Activated naive CD8-positive, alpha-beta T cell treated with anti-CD3 and anti-CD28 coated beads for 36 hours (primary cell): ENCODE results near the gene CRISPLD2. TPM values are rescaled to one million over a fixed set of nuclear protein-coding genes. Genes with fewer than 3 reads are reported as not detected.

ENCODE experiments used
- DNase-seq: peaks from one replicate; pipeline ENCODE4 v3.0.0; 2021
- H3K27ac Mint-ChIP-seq: one replicate; pipeline ENCODE4 v1.8.0; 2022; ENCODE audit warnings: mild to moderate bottlenecking, moderate library complexity, mixed read lengths
- H3K27me3 Mint-ChIP-seq: one replicate; pipeline ENCODE4 v1.8.0; 2022; ENCODE audit warnings: mild to moderate bottlenecking, mixed read lengths
- H3K36me3 Mint-ChIP-seq: one replicate; pipeline ENCODE4 v1.8.0; 2021; ENCODE audit warnings: mild to moderate bottlenecking, mixed read lengths
- H3K4me1 Mint-ChIP-seq: one replicate; pipeline ENCODE4 v1.8.0; 2021; ENCODE audit warnings: mixed read lengths
- H3K4me3 Mint-ChIP-seq: one replicate; pipeline ENCODE4 v1.8.0; 2022; ENCODE audit warnings: mild to moderate bottlenecking, moderate library complexity, mixed read lengths
- H3K9me3 Mint-ChIP-seq: one replicate; pipeline ENCODE4 v1.8.0; 2022; ENCODE audit warnings: mixed read lengths
- total RNA-seq, 2 experiments: library from RNA; stranded (reverse); gene quantifications; one replicate each; pipeline ENCODE4 v1.2.3, GENCODE V29; 2021

Gene CRISPLD2
- total RNA-seq, 2 experiments from 2014 or later = not detected

DNA sequence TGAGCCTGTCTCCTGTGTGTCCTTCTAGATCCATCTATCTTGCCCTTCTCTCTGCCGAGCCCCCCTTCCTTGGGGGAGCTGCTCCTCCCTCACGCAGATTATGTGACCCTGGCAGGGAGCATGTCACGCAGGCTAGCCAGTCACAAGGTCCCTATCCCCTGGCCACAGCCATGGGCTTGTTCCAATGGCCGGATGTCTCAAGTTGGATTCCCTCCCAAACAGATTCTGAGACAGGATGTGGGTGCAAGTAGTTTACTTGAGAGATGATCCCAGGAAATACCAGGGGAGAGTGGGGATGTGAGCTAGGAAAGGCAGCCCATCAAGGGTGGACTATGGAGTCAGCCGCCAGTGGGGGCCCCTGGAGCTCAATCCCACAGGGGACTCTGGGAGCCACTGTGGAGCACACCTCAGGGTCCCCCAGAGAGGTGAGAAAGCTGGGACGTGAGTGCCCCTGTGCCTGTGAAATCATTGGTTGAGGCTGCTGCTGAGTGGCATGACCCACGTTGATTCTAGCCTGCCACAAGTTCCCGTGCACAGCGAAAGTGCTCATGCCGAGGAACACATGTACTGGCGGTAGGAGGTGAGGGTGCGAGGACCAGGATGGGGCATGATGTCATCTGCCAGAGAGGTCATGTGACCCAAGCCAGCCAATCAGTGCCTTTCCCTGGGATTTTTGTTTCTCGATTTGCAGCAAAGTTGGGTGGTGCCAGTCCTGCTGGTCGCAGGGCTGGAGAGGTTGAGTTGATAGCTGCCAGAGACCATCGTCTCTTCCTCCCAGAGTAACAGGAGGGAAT lies 6.4 kb upstream of the CRISPLD2 start:
- peak overlapping the region; percentile 62 for H3K27ac Mint-ChIP-seq
- no peaks in the 10 kb centered on the region for H3K27me3 Mint-ChIP-seq
- H3K9me3 Mint-ChIP-seq = no peaks in the 10 kb centered on the region
- DNase-seq = no peak
- peaks cover 14% of the 10 kb centered on the region for H3K4me1 Mint-ChIP-seq
- H3K36me3 Mint-ChIP-seq = no peaks in the 10 kb centered on the region
- no peak overlapping the region for H3K4me3 Mint-ChIP-seq

GRCh38 chr16:84815462-84815861 lies 4.3 kb upstream of the CRISPLD2 start:
- DNase-seq = no peak
- Mint-ChIP-seq H3K27ac (no peak overlapping the region), H3K27me3 (peaks cover 17% of the 10 kb centered on the region), H3K36me3 (no peaks in the 10 kb centered on the region), H3K9me3 (no peaks in the 10 kb centered on the region), H3K4me3 (no peak overlapping the region), H3K4me1 (peaks cover 18% of the 10 kb centered on the region)

- H3K9me3 Mint-ChIP-seq = no peaks in the 10 kb centered on the region
- H3K36me3 Mint-ChIP-seq = no peaks in the 10 kb centered on the region
- no peak overlapping the region for H3K27ac Mint-ChIP-seq
- no peak overlapping the region for H3K4me3 Mint-ChIP-seq
- DNase-seq = no peak
- H3K4me1 Mint-ChIP-seq = peaks cover 16% of the 10 kb centered on the region
- peaks cover 22% of the 10 kb centered on the region for H3K27me3 Mint-ChIP-seq
These were observed 3.8 kb upstream of the CRISPLD2 start for GRCh38 chr16:84816023-84816422.

DNA sequence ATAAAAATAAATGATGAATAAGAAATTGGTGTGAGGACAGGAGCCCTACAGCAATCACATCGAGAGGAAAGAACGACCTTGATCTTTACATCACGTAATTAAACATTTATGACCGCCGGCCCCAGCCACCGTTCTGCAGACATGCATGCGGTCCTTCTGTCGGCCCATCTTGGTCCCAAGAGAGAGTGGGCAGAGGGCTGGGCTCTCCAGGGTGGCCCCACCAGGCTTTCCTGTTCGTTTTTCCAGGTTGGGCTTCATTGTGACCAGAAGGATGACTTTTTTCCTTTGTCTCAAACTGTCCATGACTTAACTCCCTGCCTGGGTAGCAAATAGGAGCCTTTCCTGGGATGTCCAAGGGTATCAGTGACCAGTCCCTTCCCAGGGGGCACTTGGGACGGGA lies 3.3 kb upstream of the CRISPLD2 start:
- no peak for DNase-seq
- Mint-ChIP-seq H3K4me3 (no peak overlapping the region), H3K9me3 (no peaks in the 10 kb centered on the region), H3K27me3 (peaks cover 27% of the 10 kb centered on the region), H3K27ac (no peak overlapping the region), H3K4me1 (peaks cover 11% of the 10 kb centered on the region), H3K36me3 (no peaks in the 10 kb centered on the region)

GRCh38 chr16:84817206-84817605 lies 2.6 kb upstream of the CRISPLD2 start:
- no peak overlapping the region for H3K4me3 Mint-ChIP-seq
- DNase-seq = no peak
- no peaks in the 10 kb centered on the region for H3K9me3 Mint-ChIP-seq
- H3K27ac Mint-ChIP-seq = no peak overlapping the region
- peaks cover 34% of the 10 kb centered on the region for H3K27me3 Mint-ChIP-seq
- no peaks in the 10 kb centered on the region for H3K36me3 Mint-ChIP-seq
- peaks cover 9% of the 10 kb centered on the region for H3K4me1 Mint-ChIP-seq

DNA sequence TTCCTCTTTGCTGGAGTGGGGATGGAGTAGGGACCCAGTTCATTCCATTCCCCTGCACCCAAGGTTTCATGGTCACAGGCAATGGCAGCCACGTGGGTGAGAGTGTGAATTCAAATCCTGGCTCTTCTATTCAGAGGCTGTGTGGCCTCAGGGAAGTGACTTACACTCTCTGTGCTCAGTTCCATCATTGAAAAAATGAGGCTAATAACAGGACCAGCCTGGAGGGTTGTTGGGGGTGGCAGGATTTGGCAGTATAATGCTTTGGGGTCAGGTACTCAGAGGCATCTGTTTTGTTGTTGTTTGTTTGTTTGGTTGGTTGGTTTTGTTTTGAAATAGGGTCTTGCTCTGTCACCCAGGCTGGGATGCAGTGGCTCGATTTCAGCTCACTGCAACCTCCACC lies 2.2 kb upstream of the CRISPLD2 start:
- H3K27me3 Mint-ChIP-seq = peaks cover 38% of the 10 kb centered on the region
- DNase-seq = no peak
- H3K27ac Mint-ChIP-seq = no peak overlapping the region
- peaks cover 9% of the 10 kb centered on the region for H3K4me1 Mint-ChIP-seq
- no peaks in the 10 kb centered on the region for H3K9me3 Mint-ChIP-seq
- H3K4me3 Mint-ChIP-seq = no peak overlapping the region
- H3K36me3 Mint-ChIP-seq = no peaks in the 10 kb centered on the region

DNA sequence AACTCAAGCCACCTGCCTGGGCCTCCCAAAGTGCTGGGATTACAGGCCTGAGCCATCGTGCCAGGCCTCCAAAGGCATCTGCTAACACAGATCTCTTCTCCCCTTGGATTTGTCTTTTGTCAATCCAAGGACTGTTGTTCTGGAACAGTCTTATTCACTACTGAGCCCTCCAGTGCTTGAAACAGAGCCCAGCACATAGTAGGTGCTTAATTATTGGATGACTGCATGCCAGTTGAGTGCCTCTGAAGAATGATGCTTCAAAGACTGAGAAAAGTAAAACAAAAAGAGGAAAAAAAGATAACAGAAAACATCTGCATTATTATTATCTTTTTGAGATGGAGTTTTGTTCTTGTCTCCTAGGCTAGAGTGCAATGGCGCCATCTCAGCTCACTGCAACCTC lies 1.7 kb upstream of the CRISPLD2 start:
- no peaks in the 10 kb centered on the region for H3K9me3 Mint-ChIP-seq
- DNase-seq = no peak
- H3K27me3 Mint-ChIP-seq = peaks cover 42% of the 10 kb centered on the region
- H3K4me3 Mint-ChIP-seq = no peak overlapping the region
- H3K36me3 Mint-ChIP-seq = no peaks in the 10 kb centered on the region
- no peak overlapping the region for H3K27ac Mint-ChIP-seq
- peaks cover 9% of the 10 kb centered on the region for H3K4me1 Mint-ChIP-seq

DNA sequence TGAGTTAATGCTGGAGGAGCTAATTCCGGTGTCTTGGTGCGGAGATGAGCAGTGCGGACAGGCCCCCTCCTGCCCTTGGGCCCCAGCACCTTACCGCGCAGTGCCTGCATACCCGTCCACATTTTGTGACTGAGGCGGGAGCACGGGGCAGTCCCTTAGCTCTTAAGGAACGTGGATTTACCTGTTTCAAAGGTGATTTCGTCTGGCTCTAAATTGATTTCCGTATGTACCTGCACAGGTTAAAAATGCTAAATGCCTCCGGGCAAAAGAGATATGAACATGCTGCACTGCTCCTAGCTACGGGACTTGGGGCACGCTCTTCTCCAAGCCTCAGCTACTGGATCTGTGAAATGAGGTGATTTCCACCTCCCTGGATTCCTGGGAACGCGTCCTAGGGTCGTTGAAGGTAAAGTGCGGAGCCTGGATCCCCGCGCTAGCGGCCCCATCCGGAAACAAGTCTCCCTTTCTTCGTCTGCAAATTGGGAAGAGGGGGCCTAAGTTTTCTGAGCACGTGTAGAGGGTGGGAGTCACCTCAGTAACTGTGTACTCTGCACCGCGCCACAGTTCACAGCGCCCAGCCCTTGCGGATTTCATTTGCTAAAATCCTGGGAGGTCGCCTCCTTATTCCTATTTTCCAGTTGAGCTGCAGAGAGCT lies 669 bp upstream of the CRISPLD2 start:
- Mint-ChIP-seq H3K9me3 (no peaks in the 10 kb centered on the region), H3K27me3 (peaks cover 50% of the 10 kb centered on the region), H3K4me3 (no peak overlapping the region), H3K27ac (no peak overlapping the region), H3K36me3 (no peaks in the 10 kb centered on the region), H3K4me1 (peaks cover 9% of the 10 kb centered on the region)
- no peak for DNase-seq

DNA sequence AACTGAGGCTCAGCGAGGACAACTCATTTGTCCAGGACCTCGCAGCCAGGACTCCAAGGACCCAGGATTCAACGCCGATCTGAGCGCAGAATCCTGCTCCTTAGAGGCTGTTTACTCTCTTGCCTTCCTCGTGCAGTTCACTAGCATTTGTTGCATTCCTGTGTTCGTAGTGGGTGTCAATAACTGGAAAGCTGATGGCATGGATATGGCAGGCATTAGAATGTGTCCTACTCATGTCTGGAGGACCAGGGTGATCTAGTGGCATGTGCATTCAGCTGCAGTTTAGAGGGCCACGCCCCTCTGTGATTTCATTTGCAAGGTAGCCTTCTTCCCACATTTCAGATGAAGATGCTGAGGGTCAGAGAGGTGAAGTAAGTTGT lies 510 bp downstream of the CRISPLD2 start:
- Mint-ChIP-seq H3K36me3 (no peaks in the 10 kb centered on the region), H3K4me3 (peak overlapping the region; percentile 49), H3K4me1 (peaks cover 9% of the 10 kb centered on the region), H3K27me3 (peaks cover 51% of the 10 kb centered on the region), H3K27ac (no peak overlapping the region), H3K9me3 (no peaks in the 10 kb centered on the region)
- DNase-seq = no peak

DNA sequence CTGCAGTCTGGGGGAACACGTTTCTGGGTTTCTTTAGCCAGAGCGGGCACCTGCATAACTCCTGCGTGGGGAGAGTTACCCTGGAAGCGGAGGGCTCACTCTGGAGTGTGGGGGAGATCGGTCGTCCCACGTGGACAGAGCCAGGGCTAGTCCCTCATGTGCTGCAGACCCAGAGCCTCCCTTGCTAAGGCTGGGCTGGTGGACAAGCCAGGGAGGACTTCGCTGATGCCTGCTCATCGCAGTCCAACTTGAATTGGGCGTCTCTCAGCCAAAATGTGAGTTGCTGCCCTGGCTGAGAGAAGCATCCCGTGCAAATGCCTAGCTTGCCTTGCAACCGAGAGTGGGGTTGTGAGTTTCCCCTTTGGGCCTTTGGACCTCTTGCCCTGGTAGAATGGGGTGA lies 986 bp downstream of the CRISPLD2 start:
- Mint-ChIP-seq H3K36me3 (no peaks in the 10 kb centered on the region), H3K4me3 (no peak overlapping the region), H3K27me3 (peaks cover 51% of the 10 kb centered on the region)

DNA sequence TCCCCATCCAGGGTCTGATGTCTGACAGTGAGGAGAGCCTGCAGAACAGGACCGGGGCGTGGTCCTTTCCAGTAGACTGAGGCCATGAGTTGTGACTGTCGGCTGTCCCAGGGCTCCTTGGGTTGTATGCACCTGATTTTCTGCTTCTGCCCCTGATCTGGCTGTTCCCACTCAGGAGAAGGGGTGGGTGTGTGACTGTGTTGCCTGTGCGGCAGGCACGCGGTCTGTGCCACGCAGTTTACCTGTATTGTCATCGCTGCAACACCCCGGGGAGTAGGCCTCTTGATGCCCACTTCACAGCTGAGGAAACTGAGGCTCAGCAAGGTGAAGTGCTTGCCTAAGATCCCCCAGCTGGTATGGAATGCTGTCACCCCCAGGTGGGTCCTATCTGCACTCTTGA lies 1.4 kb downstream of the CRISPLD2 start:
- H3K4me3 Mint-ChIP-seq = no peak overlapping the region
- H3K27me3 Mint-ChIP-seq = peaks cover 51% of the 10 kb centered on the region
- no peaks in the 10 kb centered on the region for H3K9me3 Mint-ChIP-seq
- H3K27ac Mint-ChIP-seq = no peak overlapping the region
- no peak for DNase-seq
- H3K4me1 Mint-ChIP-seq = peaks cover 9% of the 10 kb centered on the region
- H3K36me3 Mint-ChIP-seq = no peaks in the 10 kb centered on the region

More for the DNA sequence above, 986 bp downstream of the CRISPLD2 start:
- Mint-ChIP-seq H3K27ac (no peak overlapping the region), H3K4me1 (peaks cover 9% of the 10 kb centered on the region), H3K9me3 (no peaks in the 10 kb centered on the region)
- no peak for DNase-seq

DNA sequence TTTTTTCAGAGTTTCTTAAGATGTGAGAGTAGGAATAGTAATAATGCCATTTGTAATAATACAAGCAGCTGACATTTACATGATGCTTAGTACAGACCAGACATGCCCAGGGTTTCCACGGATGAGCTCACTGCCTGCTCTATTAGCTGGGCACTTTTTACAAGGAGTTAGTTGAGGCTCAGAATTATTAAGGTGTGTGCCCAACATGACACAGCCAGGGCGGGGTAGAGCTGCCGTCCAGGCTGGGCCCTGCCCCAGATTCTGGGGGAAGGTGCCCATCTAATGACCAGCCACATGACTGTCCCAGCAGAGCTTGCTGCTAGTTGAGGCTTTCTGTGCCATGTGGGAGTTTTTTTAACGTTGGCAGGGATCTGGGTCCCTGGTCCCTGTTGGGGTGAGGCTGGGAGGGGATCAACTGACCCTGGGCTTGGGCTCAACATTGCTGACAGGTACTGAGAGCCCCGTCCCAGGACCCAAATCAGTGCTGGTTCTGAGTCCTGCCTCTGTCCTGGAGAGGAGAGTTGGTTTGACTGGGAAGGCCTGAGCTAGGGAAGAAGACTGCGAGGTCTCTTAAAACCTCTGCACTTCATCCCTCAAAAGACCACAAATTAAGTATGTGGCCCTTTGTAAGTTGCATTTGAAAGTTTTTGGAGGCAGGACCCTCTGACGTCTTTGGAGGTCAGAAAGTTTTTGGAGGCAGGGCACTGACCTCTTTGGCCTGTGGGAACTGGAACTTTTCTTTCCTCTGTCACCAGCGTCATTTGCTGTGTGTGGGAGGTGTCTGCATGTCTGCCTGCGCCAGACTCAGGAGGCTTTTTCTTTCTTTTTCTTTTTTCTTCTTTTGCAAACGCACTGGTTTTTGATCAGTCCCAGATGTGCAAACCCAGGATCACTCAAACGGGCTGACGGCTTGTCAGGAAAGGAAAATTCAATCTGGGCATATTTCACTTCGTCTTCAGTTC lies 2.2 kb downstream of the CRISPLD2 start:
- Mint-ChIP-seq H3K27ac (no peak overlapping the region), H3K4me1 (peaks cover 9% of the 10 kb centered on the region), H3K4me3 (no peak overlapping the region)

DNA sequence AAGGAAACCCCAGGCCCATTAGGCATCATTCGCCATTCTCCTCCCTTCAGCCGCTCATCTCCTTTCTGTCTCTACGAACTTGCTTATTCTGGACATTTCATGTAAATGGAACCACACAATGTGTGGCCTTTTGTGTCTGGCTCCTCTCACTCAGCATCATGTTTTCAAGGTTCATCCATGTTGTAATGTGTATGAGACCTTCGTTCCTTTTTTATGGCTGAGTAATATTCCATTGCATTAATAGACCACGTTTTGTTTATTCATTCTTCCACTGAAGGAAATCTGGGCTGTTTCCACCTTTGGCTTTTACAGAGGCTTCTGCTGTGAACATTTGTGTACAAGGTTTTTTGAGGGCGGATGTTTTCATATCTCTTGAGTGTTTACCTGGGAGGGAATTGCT lies 3.2 kb downstream of the CRISPLD2 start:
- H3K9me3 Mint-ChIP-seq = no peaks in the 10 kb centered on the region
- no peak for DNase-seq
- peaks cover 9% of the 10 kb centered on the region for H3K4me1 Mint-ChIP-seq
- no peak overlapping the region for H3K27ac Mint-ChIP-seq
- H3K27me3 Mint-ChIP-seq = peaks cover 55% of the 10 kb centered on the region
- H3K36me3 Mint-ChIP-seq = no peaks in the 10 kb centered on the region
- no peak overlapping the region for H3K4me3 Mint-ChIP-seq

More for the DNA sequence above, 2.2 kb downstream of the CRISPLD2 start:
- DNase-seq = no peak
- Mint-ChIP-seq H3K36me3 (no peaks in the 10 kb centered on the region), H3K9me3 (no peaks in the 10 kb centered on the region), H3K27me3 (peaks cover 51% of the 10 kb centered on the region)

DNA sequence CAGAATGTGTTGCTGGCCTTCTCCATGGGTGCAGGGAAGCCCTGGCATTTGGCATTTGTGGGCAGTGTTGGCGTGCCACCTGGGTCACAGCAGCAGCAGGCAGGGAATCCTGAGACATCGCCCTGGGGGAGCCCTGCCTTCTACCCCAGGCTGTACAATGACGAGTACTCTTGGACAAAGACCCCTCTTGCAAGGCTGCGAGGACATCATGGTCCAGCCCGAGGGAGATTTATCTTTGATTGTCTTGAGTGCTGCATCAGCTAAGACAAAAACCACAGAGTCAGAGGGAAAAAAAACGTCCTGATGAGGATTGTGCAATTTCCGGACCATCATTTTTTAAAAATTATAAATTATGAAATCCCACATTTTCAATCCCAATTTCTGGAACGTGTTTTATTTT lies 3.7 kb downstream of the CRISPLD2 start:
- no peak overlapping the region for H3K27ac Mint-ChIP-seq
- no peaks in the 10 kb centered on the region for H3K36me3 Mint-ChIP-seq
- peaks cover 58% of the 10 kb centered on the region for H3K27me3 Mint-ChIP-seq
- no peak overlapping the region for H3K4me3 Mint-ChIP-seq
- DNase-seq = no peak
- no peaks in the 10 kb centered on the region for H3K9me3 Mint-ChIP-seq
- peaks cover 9% of the 10 kb centered on the region for H3K4me1 Mint-ChIP-seq

GRCh38 chr16:84823926-84824325 lies 4.1 kb downstream of the CRISPLD2 start:
- Mint-ChIP-seq H3K36me3 (no peaks in the 10 kb centered on the region), H3K4me3 (no peak overlapping the region), H3K4me1 (peaks cover 9% of the 10 kb centered on the region), H3K27ac (no peak overlapping the region), H3K27me3 (peaks cover 53% of the 10 kb centered on the region), H3K9me3 (no peaks in the 10 kb centered on the region)
- DNase-seq = no peak
